ENCODE data around the gene ZFHX3. TPM values are rescaled to one million over a fixed set of nuclear protein-coding genes. Genes with fewer than 3 reads are reported as not detected.

ZFHX3 gene
- total and polyA plus RNA-seq, 8 donors, result 2.5 to 17.6 (median 9.9) TPM

- no peaks in the 10 kb centered on the region for H3K36me3 ChIP-seq
- 30 to 41% methylated on average over 4 of the region's 4 CpGs for WGBS, 2 donors
- peak overlapping the region in 2 of 4 donors; percentile 81 to 89 for H3K4me3 ChIP-seq
- ATAC-seq, result peak in 2 of 4 donors; percentile 30
- no peak for TF ChIP-seq CTCF (IDR thresholded peaks at IDR 0.05)
- no peak for FAIRE-seq
- peaks cover 19 to 50% (median 44%) of the 10 kb centered on the region in 3 donors for H3K4me1 ChIP-seq
- H3K9me3 ChIP-seq, result no peaks in the 10 kb centered on the region
- no peaks in the 10 kb centered on the region for H3K27me3 ChIP-seq
- DNase-seq, result no peak
- peak overlapping the region; percentile 89 to 92 (median 90) for H3K27ac ChIP-seq
- intact Hi-C loops (cut with DNase I), result loop anchor here in 2 of 3 donors (10.0 kb wide), 2 partner anchors 82 to 212 kb away; no protein-coding TSS in a partner anchor
These were observed 1.1 kb downstream of the ZFHX3 start for GRCh38 chr16:73046849-73047214.

GRCh38 chr16:73046202-73046848, 1.6 kb downstream of the ZFHX3 start:
- no peaks in the 10 kb centered on the region for H3K9me3 ChIP-seq
- FAIRE-seq (no peak), ATAC-seq (peak in 1 of 4 donors; percentile 26), DNase-seq (no peak)
- peak overlapping the region; percentile 89 to 92 (median 90) for H3K27ac ChIP-seq
- no peak for TF ChIP-seq CTCF (IDR thresholded peaks at IDR 0.05)
- peaks cover 18 to 50% (median 42%) of the 10 kb centered on the region in 3 donors for H3K4me1 ChIP-seq
- no peaks in the 10 kb centered on the region for H3K36me3 ChIP-seq
- intact Hi-C loops (cut with DNase I), result loop anchor here in 2 of 3 donors (10.0 kb wide), 2 partner anchors 82 to 212 kb away; no protein-coding TSS in a partner anchor
- WGBS, 2 donors, result 19 to 22% methylated on average over 8 of the region's 8 CpGs
- H3K4me3 ChIP-seq, result peak overlapping the region in 1 of 4 donors; percentile 89
- no peaks in the 10 kb centered on the region for H3K27me3 ChIP-seq

- intact Hi-C loops (cut with DNase I), result loop anchor here in 2 of 3 donors (10.0 kb wide), 2 partner anchors 79 to 209 kb away; no protein-coding TSS in a partner anchor
- Histone ChIP-seq H3K9me3 (no peaks in the 10 kb centered on the region), H3K36me3 (no peaks in the 10 kb centered on the region), H3K27me3 (no peaks in the 10 kb centered on the region), H3K4me1 (peaks cover 7 to 26% (median 22%) of the 10 kb centered on the region in 3 donors), H3K27ac (no peak overlapping the region), H3K4me3 (no peak overlapping the region)
- no peak for TF ChIP-seq CTCF (IDR thresholded peaks at IDR 0.05)
- DNase-seq (no peak), FAIRE-seq (no peak), ATAC-seq (no peak)
- 63 to 65% methylated on average over 6 of the region's 6 CpGs for WGBS, 2 donors
These were observed 4.0 kb downstream of the ZFHX3 start for GRCh38 chr16:73043828-73044467.

GRCh38 chr16:73042807-73043206, 5.1 kb downstream of the ZFHX3 start:
- FAIRE-seq (no peak), ATAC-seq (no peak), DNase-seq (no peak)
- 82 to 84% methylated on average over 4 of the region's 4 CpGs for WGBS, 2 donors
- Histone ChIP-seq H3K27me3 (no peaks in the 10 kb centered on the region), H3K4me1 (peaks cover 7 to 22% (median 21%) of the 10 kb centered on the region in 3 donors), H3K36me3 (no peaks in the 10 kb centered on the region), H3K27ac (no peak overlapping the region), H3K4me3 (no peak overlapping the region), H3K9me3 (no peaks in the 10 kb centered on the region)
- TF ChIP-seq CTCF (IDR thresholded peaks at IDR 0.05), result no peak
- intact Hi-C loops (cut with DNase I), result loop anchor here in 2 of 3 donors (10.0 kb wide), 2 partner anchors 78 to 208 kb away; no protein-coding TSS in a partner anchor
